NCI-H146 (cell line): ENCODE data around the gene PROKR1.
"Not testable (repeated sequence)": the region's sequence is repeated elsewhere in the genome, so short reads cannot be mapped to it uniquely, and the experiment has no call there.

Source experiments
- DNase-seq: peaks from one replicate; lab custom pipeline; 2025; lab: John Stamatoyannopoulos, UW

The PROKR1 gene

DNA sequence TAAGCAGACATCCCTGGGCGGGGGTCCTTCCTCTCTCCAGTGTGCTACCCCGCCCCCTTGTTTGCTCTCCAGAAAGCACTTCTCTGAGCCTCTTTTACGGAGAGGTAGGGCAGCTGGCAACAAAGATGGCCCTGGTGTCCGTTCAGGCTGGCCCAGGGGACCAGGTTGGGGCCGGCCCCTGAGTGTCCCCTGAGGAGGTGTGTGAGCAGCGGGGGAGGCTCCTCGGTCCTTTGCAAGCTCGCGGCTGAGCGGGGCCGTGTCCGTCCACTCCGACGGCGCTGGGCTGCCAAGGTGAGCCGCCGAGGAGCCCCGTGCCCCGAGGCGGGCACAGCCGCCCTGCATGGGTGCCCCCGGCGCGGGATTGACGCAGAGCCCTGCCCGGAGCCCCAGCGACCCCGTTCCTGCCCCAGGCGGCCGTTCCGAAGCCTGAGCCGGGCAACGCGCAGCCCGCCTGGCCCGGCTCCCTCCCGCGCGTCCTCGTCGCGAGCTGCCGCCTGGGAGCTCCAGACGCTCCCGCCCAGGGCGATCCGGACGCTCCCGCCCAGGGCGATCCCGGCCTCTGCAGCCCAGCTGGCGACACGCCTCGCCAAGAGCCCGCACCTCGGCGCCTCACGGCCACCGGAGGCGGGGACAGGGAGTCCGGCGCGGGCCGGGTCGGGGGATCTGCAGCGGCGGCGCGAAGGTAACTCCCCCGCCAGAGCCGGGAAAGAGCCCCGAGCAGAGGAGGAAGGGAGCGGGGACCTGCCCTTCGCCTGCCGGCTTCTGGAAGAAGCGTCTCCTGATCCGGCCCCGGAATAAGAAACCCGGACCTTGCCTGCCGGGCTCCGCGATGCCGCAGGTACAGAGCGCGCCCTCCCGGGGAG, at the start of gene PROKR1:
Gene PROKR1 (plus strand): TSS at position 569 of the 863 bp plus-strand sequence. CDS start 2,243 bp downstream, outside the sequence.
- peak; percentile 73 for DNase-seq

DNA sequence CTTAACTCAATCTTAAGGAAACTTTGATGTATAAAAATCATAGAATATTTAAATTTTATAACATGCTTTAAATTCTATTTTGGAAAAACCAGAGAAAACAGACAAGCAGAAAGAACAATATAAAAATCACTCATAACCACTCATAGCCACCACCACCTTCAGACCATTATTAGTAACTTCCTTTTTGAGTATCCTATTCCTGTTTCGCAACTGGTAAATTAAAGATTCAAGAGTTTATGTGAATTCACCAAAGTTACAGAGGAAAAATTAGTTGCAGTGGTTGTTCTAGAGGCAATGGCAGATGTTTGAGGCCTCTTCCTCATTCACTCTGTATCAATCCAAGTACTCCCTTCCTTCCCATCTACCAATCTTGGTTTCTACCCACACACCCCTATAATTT, 49.3 kb upstream of the PROKR1 start:
- DNase-seq, result no peak

DNA sequence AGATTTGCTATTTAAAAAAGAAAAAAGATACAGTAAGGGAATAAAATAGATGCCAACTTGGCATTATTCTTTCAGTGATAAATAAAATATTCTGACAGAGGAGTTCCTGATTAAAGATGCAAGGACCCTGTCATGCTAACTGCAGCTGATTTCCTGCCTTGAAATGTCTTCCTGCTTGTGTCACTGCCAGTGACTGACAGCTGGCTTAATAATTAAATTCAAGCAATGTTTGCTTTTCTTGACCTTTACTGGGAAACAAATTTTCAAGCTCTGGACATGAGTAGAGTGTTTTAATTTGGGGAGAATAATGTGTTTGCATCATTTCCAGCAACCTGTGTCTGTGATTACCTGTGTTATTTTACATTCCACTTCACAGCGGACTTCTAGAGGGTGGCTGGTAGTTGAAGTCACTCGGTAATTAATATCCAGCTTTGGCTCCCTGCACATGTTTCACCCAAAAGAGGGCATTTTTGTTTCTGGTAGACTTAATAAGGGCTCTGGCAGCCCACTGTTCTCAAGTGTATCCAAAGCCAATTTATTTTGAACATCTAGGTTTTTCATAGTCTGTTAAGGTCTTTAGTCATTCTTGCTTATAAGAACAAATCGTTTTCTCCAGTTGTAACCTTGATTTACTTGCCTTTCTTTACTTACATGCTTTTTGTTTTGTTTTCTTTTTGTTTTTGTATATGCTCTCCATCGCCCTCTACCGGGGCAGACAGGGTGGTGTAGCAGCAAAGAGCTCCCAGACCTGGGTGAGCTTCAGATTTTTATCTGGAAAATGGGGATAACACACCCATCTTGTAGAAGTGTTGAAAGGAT, 48.5 kb upstream of the PROKR1 start:
- DNase-seq, result no peak

DNA sequence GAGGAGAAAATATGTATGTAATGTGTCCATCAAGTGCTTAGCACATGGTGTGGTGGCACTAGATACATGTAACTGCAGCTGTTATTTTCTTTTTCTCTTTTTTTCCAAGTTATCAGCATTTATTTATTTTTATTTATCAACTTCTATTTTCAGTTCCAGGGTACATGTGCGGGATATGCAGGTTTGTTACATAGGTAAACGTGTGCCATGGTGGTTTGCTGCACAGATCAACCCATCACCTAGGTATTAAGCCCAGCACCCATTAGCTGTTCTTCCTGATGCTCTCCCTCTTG, 47.9 kb upstream of the PROKR1 start:
- not testable (repeated sequence) for DNase-seq

DNA sequence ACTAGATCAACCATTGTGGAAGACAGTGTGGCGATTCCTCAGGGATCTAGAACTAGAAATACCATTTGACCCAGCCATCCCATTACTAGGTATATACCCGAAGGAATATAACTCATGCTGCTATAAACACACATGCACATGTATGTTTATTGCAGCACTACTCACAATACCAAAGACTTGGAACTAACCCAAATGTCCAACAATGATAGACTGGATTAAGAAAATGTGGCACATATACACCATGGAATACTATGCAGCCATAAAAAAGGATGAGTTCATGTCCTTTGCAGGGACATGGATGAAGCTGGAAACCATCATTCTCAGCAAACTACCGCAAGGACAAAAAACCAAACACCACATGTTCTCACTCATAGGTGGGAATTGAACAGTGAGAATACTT, 42.9 kb upstream of the PROKR1 start:
- DNase-seq, result not testable (repeated sequence)

- DNase-seq, result no peak
Observed at GRCh38 chr2:68603059-68603458, 40.3 kb upstream of the PROKR1 start.

GRCh38 chr2:68604077-68604476, 39.3 kb upstream of the PROKR1 start:
- DNase-seq, result no peak

GRCh38 chr2:68605939-68606338, 37.4 kb upstream of the PROKR1 start:
- DNase-seq, result no peak

- no peak for DNase-seq
Observed at GRCh38 chr2:68606759-68607158, 36.6 kb upstream of the PROKR1 start.

DNA sequence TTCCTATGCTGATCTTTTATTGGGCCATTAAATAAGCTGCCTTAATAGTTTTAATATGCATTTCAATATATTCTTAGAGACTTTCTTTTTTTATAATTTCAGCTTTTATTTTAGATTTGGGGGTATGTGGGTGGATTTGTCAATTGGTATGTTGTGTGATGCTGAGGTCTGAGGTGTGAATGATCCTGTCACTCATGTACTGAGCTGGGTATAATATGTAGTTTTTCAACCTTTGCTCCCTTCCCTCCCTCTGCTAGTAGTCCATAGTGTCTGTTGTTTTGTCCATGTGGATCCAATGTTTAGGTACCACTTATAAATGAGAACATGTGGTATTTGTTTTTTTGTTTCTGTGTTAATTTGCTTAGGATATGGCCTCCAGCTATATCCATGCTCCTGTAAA, 35.5 kb upstream of the PROKR1 start:
- DNase-seq, result no peak

DNA sequence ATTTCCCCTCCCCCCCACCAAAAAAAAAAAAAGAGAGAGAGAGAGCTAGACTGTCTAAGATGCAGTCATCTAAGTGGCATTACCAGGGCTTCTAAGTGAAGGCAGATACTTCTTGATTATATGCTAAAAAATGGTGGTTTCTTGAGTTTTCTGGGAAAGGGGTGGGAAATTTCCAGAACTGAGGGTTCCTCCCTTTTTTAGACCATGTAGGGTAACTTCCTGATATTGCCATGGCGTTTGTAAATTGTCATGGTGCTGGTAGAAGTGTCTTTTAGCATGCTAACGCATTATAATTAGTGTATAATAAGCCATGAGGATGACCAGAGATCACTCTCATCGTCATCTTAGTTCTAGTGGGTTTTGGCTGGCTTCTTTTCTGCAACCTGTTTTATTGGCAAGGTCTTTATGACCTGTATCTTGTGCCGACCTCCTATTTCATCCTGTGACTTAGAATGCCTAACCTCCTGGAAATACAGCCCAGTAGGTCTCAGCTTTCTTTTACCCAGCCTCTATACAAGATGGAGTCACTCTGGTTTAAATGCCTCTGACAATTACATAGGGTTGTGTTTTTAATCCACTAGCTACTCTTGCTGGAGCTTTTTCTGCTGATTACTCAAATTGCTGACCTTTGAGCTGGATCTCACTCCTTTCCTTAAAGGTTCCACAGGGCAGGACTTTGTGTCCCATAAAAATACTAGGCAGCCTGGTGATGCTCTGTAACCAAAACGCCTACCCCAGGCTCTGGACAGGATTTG, 30.4 kb upstream of the PROKR1 start:
- no peak for DNase-seq

DNA sequence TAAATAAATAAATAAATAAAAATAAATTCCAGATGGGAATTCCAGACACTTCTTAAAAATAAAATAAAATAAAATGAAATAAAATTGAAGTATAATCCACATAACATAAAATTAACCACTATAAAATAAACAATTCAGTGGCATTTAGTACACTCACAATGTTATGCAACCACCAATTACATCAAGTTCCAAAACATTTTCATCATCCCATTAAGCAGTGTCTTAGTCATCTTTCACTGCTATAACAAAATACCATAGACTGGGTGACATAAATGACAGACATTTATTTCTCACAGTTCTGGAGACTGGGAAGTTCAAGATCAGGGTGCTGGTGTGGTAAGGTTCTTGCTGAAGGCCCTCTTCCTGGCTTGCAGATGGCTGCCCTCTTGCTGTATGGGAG, 22.6 kb upstream of the PROKR1 start:
- DNase-seq, result no peak

DNA sequence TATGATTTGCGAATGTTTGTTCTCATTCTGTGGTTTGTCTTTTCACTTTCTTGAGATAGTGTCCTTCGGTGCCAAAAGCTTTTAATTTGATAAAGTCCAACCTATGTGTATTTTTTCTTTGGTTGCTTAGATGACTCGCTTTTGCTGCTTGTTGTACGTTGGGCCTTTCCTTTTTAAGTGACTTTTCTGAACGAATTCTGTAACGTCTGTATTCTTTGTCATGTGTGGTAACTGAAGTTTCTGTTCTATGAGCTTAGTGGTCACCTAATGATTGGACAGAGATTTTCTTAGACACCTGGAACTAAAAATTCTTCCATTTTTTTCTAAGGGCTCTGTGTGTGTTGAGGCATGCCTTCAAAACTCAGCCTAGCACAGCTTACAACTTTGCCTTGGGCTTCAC, 19.6 kb upstream of the PROKR1 start:
- no peak for DNase-seq

- DNase-seq, result no peak
Observed at GRCh38 chr2:68627615-68628014, 15.8 kb upstream of the PROKR1 start.

DNA sequence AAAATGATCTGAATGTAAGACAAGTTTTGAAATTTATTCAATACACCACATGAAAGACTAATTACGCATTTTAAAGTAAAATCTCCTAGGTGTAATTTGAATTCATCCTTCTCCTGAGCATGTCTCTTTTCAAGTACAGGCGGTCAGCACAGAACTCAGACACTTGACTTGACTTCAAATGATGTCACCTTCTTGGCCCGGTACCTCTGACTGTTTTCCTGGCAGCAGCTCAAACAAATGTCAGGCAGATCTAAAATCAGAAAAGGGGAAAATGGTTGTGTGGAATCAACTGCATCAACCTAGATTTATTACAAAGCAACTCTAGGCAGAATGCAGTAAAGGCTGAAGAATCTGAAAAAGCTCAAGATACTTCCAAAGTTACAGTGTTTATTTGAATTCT, 11.4 kb upstream of the PROKR1 start:
- DNase-seq, result no peak

GRCh38 chr2:68637047-68637446, 6.3 kb upstream of the PROKR1 start:
- no peak for DNase-seq

DNA sequence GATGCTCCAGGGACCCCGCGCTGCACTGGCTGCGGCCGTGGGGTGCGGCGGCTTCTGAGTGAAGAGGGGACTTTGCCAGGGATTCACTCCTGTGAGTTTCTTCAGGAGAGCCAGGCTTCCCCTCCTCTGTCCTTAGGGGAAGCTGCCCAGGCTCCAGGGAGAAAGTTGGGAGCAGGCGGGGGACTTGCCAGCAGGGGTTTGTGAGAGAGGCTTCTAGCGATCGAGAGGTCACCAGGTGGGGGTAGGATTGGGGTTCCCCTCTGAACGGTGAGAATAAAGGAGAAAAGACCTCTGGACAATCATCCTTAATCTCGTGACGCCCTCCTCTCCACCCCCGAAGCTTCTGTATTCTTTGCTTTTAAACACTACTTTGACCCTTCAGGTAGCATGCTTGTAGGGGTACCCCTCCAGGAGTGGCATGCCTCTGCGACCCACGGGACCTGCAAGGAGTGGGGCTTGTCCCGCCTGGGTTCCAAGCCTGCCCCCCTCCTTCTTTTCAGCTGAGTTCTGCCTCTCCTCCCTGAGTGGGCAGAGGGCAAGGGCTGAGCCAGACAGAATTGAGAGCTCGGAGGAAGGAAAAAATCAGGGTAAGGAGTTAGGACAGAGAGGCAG, 601 bp downstream of the PROKR1 start:
- DNase-seq, result peak; percentile 42

DNA sequence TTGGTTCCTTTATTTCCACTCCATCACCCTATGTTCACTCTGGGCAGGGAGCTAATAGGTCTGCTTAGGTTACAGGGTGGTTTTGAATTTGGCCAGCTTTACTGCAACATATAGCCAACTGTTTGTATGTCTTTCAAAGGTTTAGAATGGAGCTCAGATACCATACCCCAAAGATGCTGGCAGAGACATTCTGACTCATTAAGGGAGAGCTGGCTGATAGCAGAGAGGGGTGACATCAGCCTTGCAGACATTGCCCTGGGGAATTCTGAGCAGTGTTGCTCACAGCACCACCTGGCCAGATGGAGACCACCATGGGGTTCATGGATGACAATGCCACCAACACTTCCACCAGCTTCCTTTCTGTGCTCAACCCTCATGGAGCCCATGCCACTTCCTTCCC, 2.1 kb downstream of the PROKR1 start:
- no peak for DNase-seq

DNA sequence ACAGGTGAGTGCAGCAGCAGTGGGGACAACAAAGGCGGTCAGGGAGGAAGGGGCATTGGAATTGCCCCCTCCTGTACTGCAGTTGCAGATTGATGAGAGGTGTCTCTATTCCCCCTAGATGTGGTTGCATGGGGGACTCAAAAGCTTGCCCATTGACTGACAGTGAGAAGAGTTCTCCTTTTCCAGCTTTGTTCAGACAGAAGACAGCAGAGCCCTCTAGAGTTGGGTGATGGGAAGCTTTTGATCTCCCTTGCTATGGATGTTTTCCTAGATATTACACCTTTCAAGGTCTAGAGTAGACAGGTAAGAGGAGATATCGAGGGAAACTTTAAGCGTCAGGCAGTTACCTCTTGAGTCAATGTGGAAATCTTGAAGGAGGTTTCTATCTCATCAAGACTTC, 2.9 kb downstream of the PROKR1 start:
- DNase-seq, result peak; percentile 3

- DNase-seq, result no peak
Observed at GRCh38 chr2:68650645-68651044, 7.3 kb downstream of the PROKR1 start.

GRCh38 chr2:68653034-68653433, 9.7 kb downstream of the PROKR1 start:
- no peak for DNase-seq

- no peak for DNase-seq
Observed at GRCh38 chr2:68653538-68653982, 10.2 kb downstream of the PROKR1 start.
